Lung microvascular endothelial cell (primary cell): Measurements from ENCODE around the gene AGMO. TPM values are rescaled to one million over a fixed set of nuclear protein-coding genes. Genes with fewer than 3 reads are reported as not detected.

Source experiments
- DNase-seq, 2 donors: peaks; one replicate each; pipeline versions ENCODE4 v3.0.0 to v3.0.0-alpha.2; 2010; ENCODE audit warnings: low read depth in 2 of 2
- total RNA-seq: library from RNA; depleted of rRNA; stranded (reverse); fragments of >200 nt; gene quantifications from 2 replicates; pipeline ENCODE4 v1.2.1, GENCODE V29; 2014

Gene AGMO
- total RNA-seq, 1 donor from 2014 or later, result 0.40 TPM

- no peak for DNase-seq
Observed at GRCh38 chr7:15399441-15399840, 162.4 kb downstream of the AGMO start.

DNA sequence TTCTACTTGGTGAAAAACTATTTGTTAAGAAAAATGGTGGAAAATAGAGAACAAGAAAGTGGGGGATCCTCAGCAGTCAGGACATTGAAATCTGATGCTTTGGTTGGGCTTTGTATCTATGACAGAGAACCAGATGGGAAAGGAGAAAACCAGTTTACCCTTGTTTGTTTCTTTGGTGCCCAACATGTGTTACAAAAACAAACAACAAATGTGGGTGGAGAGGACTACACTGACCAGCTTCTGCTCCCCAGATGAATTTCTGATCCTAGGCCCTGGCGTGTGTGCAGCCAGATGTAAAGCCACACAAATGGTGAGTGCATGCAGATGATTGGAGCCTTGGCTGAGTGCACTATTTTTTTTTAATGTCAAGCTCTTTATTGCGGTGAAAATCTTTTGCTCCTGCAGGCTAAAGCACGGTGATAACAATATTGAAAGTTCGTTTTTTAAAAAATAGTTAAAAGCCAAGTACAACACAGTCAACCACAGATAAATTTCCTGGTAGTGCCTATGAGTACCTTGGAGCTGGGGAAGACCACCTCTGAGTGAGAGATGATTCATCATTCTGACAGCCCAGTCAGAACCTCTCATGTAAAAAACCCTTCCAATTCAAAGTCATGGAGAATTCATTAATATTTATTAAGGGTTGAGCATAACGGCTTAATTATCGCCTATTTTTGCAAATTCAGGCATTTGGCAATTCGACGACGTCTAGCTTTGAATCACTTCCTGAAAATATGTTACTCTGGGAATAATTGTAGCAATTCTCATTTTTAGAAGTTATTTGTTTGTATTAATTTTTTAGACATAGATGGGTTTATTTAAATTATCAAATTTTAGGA, 163.7 kb downstream of the AGMO start:
- DNase-seq, result no peak

DNA sequence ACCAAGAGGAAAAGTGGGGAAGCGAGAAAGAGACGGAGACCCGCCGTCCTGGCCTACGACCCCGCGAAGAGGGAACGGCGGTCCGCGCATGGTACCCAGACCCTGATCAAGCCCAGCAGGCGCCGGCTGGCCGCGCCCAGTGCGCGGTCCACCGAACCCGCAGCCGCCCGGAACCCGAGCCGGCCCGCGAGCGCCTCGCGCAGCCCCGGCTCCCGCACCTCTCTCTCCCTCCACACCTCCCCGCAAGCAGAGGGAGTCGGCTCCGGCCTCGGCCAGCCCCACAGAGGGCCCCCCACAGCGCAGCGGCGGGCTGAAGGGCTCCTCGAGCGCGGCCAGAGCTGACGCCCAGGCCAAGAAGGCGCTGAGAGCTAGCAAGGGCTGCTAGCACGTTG, 164.7 kb downstream of the AGMO start:
- no peak for DNase-seq

- no peak for DNase-seq
Observed at GRCh38 chr7:15396210-15397158, 165.3 kb downstream of the AGMO start.

DNA sequence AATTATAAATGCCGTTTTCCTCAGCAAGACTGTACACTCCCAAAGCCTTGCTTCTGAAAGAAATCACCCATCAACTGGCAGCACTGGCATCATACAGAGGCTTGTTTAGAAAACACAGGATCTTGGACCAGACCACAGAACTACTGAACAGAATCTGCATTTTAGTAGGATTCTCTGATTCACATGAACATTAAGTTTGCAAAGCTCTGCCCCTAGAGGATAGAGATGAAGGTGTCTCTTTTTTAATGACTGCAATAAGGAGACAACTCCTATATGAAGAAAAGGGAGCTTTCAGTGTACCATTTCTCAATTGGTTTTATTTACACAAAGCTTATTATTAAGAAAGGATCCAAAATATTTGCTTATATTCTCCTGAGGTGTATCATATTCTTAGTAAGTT, 172.7 kb downstream of the AGMO start:
- no peak for DNase-seq

- DNase-seq, result no peak
Observed at GRCh38 chr7:15378494-15379145, 183.2 kb downstream of the AGMO start.

DNA sequence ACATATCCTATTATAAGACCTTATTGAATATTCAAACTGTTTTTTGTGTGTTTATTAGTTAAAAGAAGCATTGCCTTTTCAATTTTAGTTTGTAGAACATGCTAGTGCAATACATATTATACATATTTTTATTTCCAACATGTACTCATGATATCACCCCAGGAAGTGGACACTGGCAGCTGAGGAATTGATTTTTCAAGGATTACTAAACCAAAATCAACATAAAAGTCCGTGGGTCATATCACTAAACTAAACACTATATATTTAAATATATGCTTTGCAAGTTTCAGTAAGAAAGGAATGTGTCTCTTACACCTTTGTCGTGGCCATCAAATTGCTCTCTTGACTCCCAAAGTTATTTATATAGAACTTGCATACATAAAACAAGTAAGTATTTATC, 185.2 kb downstream of the AGMO start:
- DNase-seq, result no peak

DNA sequence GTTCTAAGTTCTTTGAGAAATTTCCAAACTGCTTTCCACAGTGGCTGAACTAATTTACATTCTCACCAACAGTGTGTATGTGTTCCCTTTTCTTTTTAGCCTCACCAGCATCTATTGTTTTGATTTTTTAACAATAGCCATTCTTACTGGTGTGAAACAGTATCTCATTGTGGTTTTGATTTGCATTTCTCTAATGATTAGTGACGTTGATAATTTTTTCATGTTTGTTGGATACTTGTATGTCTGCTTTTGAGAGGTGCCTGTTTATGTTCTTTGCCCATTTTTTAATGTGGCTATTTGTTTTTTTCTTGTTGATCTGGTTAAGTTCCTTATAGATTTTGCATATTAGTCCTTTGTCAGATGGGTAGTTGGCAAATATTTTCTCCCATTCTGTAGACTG, 191.4 kb downstream of the AGMO start:
- DNase-seq, result no peak

GRCh38 chr7:15368653-15369052, 193.2 kb downstream of the AGMO start:
- no peak for DNase-seq

- DNase-seq, result no peak
Observed at GRCh38 chr7:15367897-15368296, 193.9 kb downstream of the AGMO start.

GRCh38 chr7:15358112-15358511, 203.7 kb downstream of the AGMO start:
- no peak for DNase-seq

GRCh38 chr7:15352421-15353206, 209.2 kb downstream of the AGMO start:
- DNase-seq, result no peak

GRCh38 chr7:15345216-15345615, 216.6 kb downstream of the AGMO start:
- no peak for DNase-seq

DNA sequence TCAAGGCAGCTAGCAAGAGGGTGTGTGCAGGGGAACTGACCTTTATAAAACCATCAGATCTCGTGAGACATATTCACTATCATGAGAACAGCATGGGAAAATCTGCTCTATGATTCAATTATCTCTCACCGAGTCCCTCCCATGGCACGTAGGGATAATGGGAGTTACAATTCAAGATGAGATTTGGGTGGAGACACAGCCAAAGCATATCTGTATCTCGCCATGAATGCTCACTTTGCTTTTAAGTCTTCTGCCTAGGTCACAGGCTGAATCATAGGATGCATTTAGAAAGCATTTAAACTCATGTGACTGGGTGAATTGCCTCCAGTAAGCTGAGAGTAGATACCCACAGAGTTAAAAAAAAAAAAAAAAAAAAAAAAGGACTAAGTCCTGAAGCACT, 220.0 kb downstream of the AGMO start:
- DNase-seq, result no peak

DNA sequence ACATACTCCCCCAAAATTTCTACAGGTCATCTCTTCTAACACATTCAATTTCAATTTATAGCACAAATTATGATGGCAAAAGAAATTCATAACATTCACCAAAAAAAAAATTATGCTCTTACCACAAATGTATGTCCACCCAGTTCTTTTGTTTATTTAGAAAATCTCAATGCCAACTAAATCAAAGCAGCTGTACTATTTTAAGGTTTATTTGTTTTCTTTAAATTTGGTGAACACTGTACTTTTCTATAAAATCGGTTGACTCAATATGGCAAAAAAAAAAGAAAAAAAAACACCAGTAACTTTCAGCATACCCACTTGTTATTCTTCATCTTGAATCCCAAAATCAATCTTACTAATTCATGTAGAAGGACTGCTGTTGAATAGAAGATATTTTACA, 225.7 kb downstream of the AGMO start:
- DNase-seq, result no peak

DNA sequence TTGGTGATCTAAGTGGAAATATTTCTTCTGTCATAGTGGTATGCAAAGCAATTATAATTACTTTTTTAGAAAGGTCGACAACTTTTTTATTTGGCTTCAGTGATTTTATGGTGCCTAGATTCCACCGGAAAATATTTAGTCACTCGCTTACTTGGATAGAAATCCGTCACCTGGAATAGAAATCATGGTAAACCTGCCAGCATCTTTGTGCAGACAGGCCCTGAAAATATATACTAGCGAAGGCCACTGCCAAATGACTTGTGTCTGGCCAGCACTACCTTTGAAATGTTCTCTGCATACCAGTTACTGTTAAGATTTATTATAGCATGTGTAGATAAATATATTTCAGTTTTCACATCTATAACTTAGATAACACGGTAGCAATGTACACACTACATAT, 226.4 kb downstream of the AGMO start:
- DNase-seq, result no peak

DNA sequence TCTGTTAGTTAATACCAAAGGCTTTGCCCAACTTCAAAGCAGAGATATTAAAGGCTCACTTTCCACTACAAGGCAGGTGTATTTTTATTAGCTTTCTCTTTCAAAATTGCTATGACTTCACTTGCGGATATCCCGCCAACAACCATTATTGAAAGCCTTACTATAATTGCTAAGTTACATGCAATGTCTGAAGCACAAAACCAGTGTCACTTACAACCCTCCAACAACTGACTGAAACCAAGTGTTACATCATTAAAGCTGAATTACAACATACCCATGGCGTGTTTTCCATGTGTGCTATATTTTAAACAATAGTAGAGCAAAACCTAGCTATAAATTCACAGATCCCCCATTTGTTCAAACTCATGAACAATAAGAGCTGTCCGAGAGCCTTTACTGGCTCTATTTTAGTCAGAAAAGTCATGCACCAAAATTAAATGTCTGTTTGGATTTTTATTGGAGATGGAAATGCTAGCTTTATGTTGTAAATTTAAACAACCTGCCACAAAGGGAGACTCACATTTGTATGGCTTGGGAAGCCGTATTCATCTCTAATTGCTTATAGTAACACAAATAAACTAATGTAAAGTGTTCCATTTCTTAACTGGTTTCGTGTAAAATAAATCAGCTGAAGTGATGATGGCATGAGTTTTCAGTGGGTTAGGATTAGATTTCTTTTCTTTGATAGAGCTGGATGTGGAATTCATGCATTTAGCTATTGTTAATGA, 227.1 kb downstream of the AGMO start:
- no peak for DNase-seq

- DNase-seq, result no peak
Observed at GRCh38 chr7:15332956-15333355, 228.9 kb downstream of the AGMO start.

DNA sequence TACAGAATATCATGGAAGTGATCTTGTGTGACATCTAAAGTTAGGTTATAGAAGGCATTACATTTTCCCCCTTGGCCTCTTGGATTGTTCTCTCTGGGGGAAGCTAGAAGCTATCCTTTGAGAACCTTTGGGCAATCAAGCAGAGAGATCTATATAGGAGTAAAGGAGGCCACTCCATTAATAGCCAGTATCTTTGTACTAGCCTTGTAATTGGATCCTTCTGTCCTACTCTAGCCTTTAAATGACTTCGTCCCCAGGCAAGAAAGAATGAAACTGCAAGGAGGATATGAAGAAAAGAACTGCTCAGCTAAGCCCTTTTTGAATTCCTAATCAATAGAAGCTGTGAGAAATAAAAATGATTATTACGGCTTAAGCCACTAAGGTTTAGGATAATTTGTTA, 230.9 kb downstream of the AGMO start:
- DNase-seq, result no peak

GRCh38 chr7:15327001-15327400, 234.8 kb downstream of the AGMO start:
- DNase-seq, result no peak
